Activated T-helper 1 cell treated with Interleukin-2 at 50 U/mL for 16 hours (primary cell): ENCODE measurements around the gene GNG4.
"Not testable (repeated sequence)": the region's sequence is repeated elsewhere in the genome, so short reads cannot be mapped to it uniquely, and the experiment has no call there.

Experiments used
- DNase-seq: peaks from one replicate; pipeline ENCODE4 v3.0.0-alpha.2; 2020; ENCODE audit warnings: low read depth

GNG4 gene

GRCh38 chr1:235648954-235649367 lies 623 bp downstream of the GNG4 start:
- DNase-seq: peak; percentile 30

GRCh38 chr1:235648407-235648907 lies 1.1 kb downstream of the GNG4 start:
- no peak for DNase-seq

- not testable (repeated sequence) for DNase-seq
Measured at GRCh38 chr1:235647537-235647936, 2.0 kb downstream of the GNG4 start.

- no peak for DNase-seq
Measured at GRCh38 chr1:235646463-235646862, 3.1 kb downstream of the GNG4 start.

- no peak for DNase-seq
Measured at GRCh38 chr1:235644693-235645305, 4.8 kb downstream of the GNG4 start.

- DNase-seq: no peak
Measured at GRCh38 chr1:235643837-235644692, 5.5 kb downstream of the GNG4 start.

DNA sequence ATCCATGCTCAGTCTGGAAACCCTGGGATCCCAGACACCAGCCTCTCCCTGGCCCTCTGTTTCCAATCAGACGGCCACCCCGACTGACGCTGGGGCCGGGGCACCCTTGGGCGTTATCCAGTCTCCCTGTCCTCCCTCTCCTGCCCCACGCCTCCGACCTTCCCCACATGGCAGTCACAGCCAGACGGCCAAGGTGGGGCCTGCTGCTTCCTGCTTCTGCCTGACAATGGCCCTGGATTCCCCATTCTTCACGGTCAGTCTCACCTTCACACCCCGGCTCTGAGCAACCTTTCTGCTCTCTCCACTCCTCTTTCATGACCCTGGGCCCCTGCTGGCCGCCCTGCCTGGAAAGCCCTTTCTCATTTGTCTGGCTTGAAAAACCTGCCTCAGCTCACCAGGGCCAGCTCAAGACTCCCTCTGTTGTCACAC lies 6.6 kb downstream of the GNG4 start:
- no peak for DNase-seq

DNA sequence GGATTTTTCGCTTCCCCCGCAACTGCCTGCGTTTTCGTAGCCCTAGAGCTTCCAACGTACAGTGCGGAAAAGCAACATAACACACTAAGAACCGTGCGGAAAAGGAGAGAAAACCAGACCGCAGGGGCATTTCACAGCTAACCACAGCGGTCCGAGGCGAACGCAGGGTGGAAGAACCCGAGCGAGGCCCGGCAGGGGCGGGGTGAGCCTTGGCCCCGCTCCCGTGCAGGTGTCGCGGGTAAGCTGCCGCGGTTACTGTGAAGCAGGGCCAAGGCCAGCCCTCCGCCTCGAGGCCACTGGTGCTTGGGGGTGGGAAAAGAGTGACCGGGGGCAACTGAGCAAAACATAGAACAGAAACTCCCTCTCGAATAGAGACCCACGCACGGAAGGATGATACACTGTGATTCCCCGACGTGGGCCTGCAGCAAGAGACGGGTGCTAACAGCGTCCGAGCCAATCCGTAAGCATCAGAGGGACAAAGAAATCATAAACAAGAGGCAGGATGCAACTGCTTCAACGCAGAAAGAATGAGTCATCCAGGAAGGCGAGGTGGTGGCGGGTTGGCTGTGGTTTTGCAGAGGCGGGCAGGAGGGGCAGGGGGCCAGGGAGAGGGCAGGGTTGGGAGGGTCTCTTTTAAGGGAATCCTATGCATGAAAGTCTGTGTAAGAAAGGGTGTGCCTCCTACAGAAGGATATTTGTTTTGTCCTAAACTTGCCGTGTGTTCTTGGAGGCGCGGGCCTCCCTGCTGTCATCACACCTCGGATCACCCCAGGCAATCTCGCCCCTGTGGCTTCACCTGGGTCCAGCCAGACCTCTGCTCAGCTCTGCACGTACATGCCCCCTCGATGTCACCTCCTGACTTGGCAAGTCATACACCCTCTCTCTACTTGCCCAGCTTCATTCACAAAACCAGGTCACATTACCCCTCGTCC lies 7.3 kb downstream of the GNG4 start:
- DNase-seq: peak; percentile 54

DNA sequence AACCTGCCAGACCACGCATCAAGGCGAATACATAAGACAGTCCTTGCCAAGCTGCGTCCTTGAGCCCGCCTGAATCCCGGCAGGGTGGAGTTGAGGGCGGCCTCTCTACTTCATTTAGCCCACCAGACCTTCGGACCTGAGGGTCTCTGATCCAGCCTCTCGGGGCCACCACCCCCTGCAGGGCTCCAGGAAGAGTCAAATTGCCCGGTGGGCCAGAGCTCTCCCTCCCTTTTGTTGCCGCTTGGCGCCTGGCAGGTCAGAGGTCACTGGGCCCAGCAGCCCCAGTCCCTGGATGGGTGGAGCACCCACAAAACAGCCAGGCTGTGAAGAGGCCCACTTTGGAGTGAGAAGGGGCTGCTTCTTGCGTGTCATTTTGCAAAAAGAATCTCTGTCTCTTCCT lies 9.0 kb downstream of the GNG4 start:
- no peak for DNase-seq

- DNase-seq: no peak
Measured at GRCh38 chr1:235639226-235640205, 10.1 kb downstream of the GNG4 start.

GRCh38 chr1:235638612-235639011 lies 11.0 kb downstream of the GNG4 start:
- not testable (repeated sequence) for DNase-seq

DNA sequence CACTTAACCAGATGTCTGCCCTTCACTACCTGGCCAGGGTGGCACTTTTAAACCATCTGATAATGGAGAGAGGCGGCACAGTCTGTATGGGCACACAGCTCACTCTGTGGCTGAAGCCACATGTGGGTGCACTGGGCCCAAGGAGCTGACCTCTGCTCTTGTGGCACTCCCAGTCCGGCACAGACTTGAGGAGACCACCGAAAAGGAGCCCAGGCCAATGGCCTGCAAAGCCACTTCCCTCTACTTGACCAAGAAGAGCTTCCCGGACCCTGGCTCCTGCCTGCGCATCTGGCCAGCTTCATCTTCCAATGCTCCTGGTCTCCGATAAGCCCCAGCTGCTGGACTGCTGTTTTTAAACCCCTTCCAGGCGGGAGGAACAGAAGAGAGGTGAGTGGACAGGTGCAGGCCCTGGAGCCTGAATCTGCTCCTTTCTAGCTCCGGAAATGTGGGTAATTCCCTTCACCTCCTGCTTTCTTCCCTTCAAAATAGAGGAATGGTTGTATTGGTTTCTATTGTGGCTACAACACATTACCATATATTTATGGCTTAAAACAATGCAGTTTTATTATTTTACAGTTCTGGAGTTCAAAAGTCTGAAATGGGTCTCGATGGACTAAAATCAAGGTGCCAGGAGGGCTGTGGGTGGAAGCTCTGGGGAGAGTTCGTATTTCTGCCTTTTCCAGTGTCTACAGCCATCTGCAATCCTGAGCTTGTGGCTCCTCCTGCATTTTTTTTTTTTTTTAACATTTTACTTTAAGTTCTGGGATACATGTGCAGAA lies 11.6 kb downstream of the GNG4 start:
- DNase-seq: no peak

DNA sequence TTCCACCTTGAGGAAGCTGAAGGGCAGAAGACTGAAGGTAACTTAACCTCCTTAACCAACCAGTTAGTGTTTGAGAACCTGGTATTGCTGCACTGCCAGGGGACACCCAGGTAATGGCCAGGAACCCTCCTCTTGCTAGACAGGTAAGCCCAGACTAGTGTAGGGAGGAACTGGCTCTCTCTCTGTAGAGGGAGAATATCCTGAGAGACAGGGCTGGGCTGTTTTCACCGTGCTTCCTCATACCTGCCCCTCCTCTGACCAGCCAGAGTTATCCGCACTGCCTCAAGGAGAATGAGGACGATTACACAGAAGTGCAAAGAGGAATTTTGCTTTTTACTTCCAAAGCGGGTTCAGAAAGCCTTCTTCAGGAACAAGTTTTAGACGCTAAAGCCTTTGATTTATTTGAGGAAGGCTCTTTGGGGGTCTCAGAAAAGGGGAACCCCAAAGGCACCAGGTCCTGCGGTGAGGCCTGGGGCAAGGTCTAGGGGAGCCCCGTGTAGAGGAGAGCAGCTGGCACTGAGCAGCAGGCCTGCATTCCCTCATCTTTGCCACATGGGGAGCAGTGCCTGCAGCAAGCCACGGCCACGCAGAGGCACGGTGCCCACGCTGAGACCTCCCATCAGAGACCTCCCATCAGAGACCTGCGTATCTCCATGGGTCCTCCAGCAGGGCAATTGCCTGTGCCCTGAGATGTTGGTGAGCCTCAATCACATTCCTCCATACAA lies 13.5 kb downstream of the GNG4 start:
- no peak for DNase-seq

DNA sequence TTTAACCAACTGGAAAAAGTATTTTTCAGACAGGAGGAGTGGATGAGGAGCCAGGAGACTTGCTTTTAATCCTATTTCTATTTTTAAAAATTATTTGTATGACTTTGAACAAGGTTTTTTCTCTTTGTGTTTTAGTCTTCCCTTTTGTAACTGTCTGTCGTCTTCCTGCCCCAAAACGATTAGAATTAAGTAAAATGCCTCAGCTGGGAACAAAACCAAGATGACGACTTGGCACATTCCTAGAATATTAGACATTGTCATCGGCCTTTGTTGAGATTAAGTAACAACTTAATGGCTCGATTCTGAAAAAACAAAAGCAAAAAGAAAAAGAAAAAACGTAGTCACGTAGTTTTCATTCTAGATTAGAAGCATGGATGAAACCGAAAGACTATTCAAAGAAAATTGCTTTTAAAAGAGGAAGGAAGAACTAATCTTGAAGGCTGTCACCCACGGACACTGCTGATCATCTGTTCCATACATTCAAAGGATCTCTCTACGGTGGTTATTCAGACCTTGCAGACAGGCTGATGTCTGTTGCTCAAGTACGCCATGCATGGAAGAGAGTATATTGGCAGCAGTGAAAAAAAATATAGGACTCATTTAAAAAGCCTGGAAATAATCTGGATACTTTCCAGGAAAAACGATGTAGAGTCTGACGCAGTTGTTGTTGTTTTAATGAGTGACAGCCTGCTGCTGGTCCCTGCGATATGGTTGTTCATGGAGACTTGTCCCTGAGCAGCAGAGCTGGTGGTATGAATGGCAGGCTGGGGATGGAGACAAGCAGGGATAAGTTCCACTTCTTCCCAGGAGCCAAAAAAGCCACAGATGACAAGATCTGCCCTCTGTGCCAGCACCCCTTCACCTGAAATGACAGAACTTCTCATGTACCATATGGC lies 16.8 kb downstream of the GNG4 start:
- DNase-seq: no peak

- DNase-seq: no peak
Measured at GRCh38 chr1:235631816-235632215, 17.8 kb downstream of the GNG4 start.

- no peak for DNase-seq
Measured at GRCh38 chr1:235628316-235629005, 21.1 kb downstream of the GNG4 start.

DNA sequence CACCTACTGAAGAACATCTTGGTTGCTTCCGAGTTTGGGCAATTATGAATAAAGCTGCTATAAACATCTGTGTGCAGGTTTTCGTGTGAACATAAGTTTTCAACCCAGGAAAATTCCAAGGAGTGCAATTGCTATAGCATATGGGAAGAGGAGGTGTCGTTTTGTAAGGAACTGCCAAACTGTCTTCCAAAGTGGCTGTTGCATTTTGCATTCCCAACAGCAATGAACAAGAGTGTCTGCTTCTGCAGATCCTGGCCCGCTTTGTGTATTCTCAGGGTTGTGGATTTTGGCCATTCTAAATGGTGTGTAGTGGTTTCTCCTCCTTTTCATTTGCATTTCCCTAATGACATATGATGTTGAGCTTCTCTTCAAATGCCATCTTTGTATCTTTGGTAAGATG lies 23.8 kb downstream of the GNG4 start:
- no peak for DNase-seq

- DNase-seq: no peak
Measured at GRCh38 chr1:235625340-235625739, 24.2 kb downstream of the GNG4 start.
